Measurements from ENCODE around the gene CHAT.

CHAT gene

DNA sequence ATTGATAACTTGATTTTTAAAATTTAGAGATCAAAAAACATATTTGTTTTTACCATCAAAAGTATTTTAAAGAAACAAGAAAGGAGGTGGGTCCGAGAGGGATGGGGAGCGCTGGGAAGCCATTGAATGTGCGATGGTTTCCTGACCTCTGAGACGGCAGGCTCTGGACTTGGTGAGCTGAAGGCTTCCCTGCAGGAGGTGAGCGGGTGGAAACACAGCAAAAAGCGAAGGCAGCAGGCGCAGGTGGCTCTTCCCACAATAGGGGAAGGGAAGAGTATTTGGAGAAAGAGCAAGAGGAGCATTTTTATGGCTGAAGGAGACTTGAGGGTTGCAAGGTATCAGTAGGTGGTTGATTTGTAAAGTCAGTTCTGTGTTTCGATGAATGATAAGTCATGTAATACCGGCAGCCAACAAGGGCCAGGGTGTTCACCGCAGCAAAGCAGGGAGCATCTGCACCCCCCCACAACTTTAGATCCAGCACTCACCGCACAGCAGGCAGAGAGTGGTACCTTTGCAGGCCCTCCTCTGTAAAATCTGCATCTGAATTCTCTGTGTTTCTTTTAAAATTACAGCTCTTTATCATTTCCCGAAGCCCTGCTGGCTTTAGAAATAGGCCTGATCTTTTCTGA lies 76.2 kb downstream of the CHAT start:
- peaks cover 83% of the 10 kb centered on the region for H3K27me3 ChIP-seq

GRCh38 chr10:49690698-49691356 lies 77.0 kb downstream of the CHAT start:
- Histone ChIP-seq H3K27ac (no peak overlapping the region), H3K4me3 (ENCODE audit: low read depth in 1 of 2, low read length in 1 of 2) (no peak overlapping the region), H3K4me1 (ENCODE audit: control insufficient read depth in 1 of 2, insufficient read depth in 1 of 2, low read depth in 1 of 2, low read length in 1 of 2) (no peaks in the 10 kb centered on the region), H3K27me3 (peaks cover 87% of the 10 kb centered on the region), H3K36me3 (no peaks in the 10 kb centered on the region), H3K9me3 (no peaks in the 10 kb centered on the region)
- no peak for TF ChIP-seq CTCF (IDR thresholded peaks at IDR 0.05)

More for the DNA sequence above, 76.2 kb downstream of the CHAT start:
- no peaks in the 10 kb centered on the region for H3K4me1 ChIP-seq (ENCODE audit: control insufficient read depth in 1 of 2, insufficient read depth in 1 of 2, low read depth in 1 of 2, low read length in 1 of 2)
- H3K36me3 ChIP-seq = no peaks in the 10 kb centered on the region
- H3K4me3 ChIP-seq (ENCODE audit: low read depth in 1 of 2, low read length in 1 of 2) = no peak overlapping the region
- H3K9me3 ChIP-seq = no peaks in the 10 kb centered on the region
- no peak overlapping the region for H3K27ac ChIP-seq
- TF ChIP-seq CTCF (IDR thresholded peaks at IDR 0.05) = no peak

DNA sequence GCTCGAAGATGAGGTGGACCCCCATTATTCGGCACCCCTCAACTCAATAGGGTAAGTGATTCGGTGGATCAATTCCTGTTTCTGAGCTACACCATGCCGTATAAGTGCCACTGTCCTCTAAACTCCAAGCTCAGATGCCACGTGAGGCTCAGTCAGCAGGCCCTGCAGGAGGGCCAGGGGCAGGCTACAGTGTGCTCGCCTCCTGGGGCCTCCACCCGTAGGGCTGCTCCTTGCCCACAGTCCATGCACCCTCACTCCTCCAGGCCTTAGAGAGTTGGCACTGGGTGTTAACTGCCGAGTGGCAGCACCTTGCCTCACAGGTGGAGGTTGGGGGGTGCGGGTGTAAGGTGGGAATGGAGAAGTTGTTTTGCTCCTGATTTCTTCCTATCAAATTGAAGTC lies 77.8 kb downstream of the CHAT start:
- Histone ChIP-seq H3K27ac (no peak overlapping the region), H3K27me3 (peaks cover 92% of the 10 kb centered on the region), H3K4me1 (ENCODE audit: control insufficient read depth in 1 of 2, insufficient read depth in 1 of 2, low read depth in 1 of 2, low read length in 1 of 2) (no peaks in the 10 kb centered on the region), H3K4me3 (ENCODE audit: low read depth in 1 of 2, low read length in 1 of 2) (no peak overlapping the region), H3K9me3 (no peaks in the 10 kb centered on the region), H3K36me3 (no peaks in the 10 kb centered on the region)
- no peak for TF ChIP-seq CTCF (IDR thresholded peaks at IDR 0.05)

DNA sequence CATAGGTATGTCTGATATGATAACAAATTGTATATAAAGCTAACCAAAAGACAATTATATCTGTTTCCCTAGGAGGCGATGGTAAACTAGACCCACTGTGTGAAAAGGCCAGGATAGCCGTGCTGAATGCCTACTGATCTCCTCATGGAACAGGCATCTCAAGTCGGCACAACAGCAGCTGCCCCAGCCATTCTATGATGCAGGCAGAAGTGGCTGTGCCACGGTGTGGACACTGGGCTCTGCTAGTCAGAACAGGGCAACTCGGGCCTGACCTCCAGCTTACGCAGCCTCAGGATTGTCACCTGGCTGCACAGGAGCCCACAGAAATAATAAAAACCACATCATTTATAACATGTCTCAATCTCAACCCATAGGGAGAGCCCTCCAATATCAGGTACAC lies 80.6 kb downstream of the CHAT start:
- H3K9me3 ChIP-seq = no peaks in the 10 kb centered on the region
- TF ChIP-seq CTCF (IDR thresholded peaks at IDR 0.05) = no peak
- H3K27me3 ChIP-seq = peaks cover 81% of the 10 kb centered on the region
- no peaks in the 10 kb centered on the region for H3K4me1 ChIP-seq (ENCODE audit: control insufficient read depth in 1 of 2, insufficient read depth in 1 of 2, low read depth in 1 of 2, low read length in 1 of 2)
- no peak overlapping the region for H3K4me3 ChIP-seq (ENCODE audit: low read depth in 1 of 2, low read length in 1 of 2)
- H3K27ac ChIP-seq = no peak overlapping the region
- no peaks in the 10 kb centered on the region for H3K36me3 ChIP-seq

DNA sequence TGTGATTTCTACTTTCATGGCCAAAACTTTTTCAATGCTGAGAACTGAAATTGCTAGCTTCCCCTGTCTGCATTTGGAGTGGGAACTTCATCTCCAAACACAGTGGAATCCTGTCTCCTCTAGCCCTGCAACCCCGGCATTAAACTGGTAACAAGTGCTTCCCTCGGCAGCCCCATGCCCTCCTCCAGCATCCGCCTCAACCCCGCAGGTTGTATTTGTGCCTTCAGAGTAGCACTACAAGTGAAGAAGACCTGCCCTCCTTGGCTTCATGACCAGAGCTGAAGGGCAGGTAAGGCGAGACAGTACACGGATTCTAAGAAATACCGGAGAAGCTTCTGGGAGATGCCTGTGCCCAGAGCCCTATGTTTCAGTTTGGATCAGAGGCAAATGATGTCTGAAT lies 82.5 kb downstream of the CHAT start:
- no peak for TF ChIP-seq CTCF (IDR thresholded peaks at IDR 0.05)
- Histone ChIP-seq H3K9me3 (no peaks in the 10 kb centered on the region), H3K4me3 (ENCODE audit: low read depth in 1 of 2, low read length in 1 of 2) (no peak overlapping the region), H3K27ac (no peak overlapping the region), H3K36me3 (no peaks in the 10 kb centered on the region), H3K4me1 (ENCODE audit: control insufficient read depth in 1 of 2, insufficient read depth in 1 of 2, low read depth in 1 of 2, low read length in 1 of 2) (no peaks in the 10 kb centered on the region), H3K27me3 (peaks cover 69% of the 10 kb centered on the region)
